DMS 273 treated with DMSO at 0.1 percent for 48 hours (cell line): ENCODE results near the gene USP47.
A peak's percentile ranks its signal among the peaks of the same experiment; 100 is the strongest.

Experiments used
- DNase-seq: peaks from one replicate; lab custom pipeline; 2025; lab: John Stamatoyannopoulos, UW

The USP47 gene

DNA sequence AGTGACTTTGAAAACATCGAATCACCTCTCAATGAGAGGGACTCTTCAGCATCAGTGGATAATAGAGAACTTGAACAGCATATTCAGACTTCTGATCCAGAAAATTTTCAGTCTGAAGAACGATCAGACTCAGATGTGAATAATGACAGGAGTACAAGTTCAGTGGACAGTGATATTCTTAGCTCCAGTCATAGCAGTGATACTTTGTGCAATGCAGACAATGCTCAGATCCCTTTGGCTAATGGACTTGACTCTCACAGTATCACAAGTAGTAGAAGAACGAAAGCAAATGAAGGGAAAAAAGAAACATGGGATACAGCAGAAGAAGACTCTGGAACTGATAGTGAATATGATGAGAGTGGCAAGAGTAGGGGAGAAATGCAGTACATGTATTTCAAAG, 100.9 kb downstream of the USP47 start:
- DNase-seq: no peak

DNA sequence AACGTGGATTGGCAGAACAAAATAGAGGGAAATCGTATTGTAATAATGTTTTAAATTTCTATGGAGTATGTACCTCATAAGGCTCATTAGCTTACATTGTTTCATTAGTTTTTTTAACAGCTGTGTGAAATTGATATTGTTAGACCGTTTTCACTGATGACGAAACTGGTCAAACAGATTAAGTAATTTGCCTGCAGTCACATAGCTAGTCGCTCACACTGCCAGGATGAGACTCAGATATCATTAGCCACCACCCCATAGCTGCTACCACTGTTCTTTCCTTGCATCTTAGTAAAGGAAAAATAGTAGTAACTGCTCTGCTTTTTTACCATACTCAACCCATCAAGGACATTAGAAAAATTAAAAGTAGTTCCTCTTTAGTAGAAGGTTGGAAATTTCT, 102.7 kb downstream of the USP47 start:
- DNase-seq: no peak

DNA sequence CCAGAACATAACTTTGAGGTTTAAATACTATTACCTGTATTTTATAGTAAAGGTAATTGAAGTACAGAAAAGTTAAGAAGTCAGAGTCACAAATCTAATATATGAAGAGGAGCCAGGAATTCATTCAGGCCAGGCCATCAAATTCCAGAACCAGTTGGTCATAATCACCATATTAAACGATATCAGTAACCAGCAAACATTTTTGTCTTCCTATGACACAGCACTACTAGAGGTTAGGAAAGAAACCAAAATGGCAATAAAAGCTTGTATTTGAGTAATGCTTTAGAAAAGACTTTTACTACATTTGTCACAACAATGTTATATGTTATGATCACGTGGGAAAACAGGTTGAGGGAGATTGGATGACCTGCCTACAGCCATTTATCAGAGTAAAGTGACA, 104.4 kb downstream of the USP47 start:
- DNase-seq: no peak

DNA sequence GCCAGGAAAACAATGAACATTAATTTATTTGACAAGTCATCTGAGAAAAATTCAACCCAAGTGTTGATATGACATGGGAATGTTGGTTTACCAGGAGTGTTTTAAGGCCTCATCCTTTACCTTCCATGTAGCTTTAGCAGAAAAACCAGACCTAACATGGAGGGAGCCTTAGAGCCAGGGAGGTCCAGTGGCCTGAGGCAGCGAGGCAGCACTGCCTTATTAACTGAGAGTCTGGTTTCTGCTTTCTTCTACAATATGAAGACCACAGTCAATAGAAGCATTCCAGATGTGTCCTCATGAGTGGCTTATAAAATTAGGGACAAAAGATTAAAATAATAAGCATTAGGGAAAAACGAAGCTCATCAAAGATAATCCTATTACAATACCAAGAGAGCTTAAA, 105.1 kb downstream of the USP47 start:
- DNase-seq: no peak

DNA sequence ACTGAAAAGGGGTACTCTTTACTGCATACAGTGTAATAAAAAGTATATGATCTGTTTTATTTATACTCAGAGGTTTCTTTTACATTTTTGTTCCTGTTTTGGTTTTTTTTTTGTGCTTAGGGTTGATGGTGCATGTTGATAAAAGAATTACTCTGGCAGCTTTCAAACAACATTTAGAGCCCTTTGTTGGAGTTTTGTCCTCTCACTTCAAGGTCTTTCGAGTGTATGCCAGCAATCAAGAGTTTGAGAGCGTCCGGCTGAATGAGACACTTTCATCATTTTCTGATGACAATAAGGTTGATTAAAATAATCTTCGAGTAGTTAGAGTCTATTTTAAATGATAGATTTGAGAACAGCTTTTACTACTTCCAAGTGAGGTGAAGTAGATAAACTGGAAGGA, 106.1 kb downstream of the USP47 start:
- DNase-seq: no peak

DNA sequence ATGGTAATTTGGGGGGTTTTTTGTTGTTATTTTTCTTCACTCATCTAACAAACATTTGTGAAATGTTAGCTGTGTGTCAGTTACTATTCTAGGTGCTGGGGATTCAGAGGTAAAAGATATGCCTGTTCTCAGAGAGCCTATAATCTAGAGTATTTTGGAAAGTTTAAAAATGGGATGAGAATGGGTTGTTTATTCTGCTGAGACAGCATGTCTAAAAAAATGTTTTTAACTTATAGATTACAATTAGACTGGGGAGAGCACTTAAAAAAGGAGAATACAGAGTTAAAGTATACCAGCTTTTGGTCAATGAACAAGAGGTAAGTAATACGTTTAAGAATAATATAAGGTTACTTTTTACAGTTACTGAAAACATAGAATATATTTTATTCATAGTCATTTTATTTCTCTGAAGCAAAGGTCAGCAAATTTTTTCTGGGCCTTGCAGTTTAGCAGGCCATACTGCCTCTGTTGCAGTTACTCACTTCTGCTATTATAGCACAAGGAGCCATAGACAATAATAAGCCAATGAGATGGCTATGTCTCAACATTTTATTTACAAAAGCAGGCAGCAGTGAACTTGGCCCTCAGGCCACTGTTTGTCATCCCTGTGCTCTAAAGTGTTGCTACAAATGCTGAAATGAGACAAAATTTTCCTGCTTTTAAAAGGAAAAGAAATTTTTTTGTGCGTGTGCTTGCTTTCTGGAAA, 106.6 kb downstream of the USP47 start:
- no peak for DNase-seq

DNA sequence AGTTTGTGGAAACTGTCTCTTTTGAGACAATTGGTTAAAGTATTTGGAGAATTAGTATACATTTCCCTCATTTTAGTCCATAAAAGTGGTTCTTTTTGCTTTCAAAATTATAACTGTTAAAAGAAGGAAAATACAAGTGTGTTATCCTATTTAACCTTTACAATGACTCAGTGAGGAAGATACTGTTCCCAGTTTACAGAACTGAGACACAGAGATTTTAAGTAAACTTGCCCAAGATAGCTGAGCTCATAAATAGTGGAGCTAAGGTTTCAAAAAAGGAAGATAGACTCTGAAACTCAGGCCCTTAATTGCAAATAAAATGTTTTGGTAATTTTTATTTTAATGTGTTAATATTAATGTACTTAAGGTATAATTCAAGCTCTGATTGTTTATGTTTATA, 107.7 kb downstream of the USP47 start:
- no peak for DNase-seq

DNA sequence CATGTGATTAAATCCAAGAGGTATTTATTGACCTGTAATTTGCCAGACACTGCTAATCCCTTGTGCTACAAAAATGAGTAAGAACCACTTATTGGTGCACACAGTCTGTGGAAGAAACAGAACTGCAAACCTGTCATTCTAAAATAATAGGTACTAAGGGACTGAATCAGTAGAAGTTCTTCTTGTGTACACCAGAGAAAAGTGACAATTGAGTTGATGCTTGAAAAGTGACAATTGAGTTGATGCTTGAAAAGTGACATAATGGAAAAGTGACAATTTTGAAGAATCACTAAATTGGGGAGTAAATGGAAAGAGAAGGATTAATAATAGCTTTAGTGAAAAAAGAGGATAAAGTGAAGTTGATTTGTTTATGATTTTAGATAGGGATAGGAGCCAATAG, 110.3 kb downstream of the USP47 start:
- DNase-seq: no peak

DNA sequence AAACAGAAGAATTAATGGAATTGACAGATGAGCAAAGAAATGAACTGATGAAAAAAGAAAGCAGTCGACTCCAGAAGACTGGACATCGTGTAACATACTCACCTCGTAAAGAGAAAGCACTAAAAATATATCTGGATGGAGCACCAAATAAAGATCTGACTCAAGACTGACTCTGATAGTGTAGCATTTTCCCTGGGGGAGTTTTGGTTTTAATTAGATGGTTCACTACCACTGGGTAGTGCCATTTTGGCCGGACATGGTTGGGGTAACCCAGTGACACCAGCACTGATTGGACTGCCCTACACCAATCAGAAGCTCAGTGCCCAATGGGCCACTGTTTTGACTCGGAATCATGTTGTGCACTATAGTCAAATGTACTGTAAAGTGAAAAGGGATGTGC, 114.2 kb downstream of the USP47 start:
- DNase-seq: no peak

DNA sequence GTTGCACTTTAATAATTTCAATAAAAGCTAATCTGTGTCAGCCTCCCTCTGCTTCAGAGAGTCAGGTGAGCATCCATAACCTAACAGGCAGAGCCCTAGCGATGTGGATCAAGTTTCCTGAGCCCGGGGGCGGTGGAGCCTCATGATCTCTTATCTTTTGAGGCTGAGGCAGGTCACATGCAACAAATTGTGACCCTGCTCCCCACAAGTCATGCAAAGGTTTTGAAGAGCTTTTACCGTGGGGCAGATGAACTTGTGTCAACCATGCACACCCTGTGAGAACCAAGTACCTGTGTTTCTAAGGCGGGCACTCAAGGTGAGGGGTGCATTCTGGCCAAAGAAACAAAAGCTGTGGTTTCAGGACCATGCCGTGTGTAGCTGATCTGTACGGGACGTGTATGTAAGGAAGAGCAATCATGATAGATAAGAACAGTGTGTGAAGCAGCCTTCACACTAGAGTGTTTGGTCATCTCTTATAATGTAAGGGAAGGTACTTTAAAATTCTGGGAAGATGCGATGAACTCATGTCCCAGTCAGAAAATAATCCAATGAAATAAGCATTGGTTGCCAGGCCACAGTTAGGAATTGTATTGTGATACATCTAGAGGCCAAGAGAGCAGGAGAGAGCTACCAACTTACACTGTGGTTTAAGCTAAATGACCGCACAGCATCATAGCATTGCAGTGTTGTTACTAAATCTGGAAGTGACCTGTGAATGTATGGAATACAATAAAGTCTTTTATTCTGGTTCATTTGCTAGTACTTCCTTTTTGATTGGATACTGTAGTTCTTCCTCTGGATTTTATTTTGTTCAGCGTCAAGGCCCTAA, 116.8 kb downstream of the USP47 start:
- no peak for DNase-seq

DNA sequence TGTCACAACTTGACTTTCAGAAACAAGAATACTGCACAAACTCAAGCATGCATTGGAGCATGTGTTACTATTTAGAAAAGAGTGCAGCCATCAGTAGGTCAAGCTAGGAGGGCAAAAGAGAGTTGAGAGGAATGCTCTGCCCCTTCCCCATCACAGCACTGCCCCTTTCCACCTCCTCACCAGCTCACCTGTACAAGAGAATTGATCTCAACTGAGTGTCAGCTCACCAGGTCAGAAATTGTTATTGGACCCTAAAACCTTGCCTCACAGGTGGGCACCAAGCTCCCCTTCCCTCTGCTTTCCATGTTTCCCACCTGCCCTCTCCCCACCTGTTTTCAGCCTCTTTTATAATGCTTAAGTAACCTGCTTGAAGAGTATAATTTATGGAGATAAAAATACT, 117.8 kb downstream of the USP47 start:
- DNase-seq: no peak

DNA sequence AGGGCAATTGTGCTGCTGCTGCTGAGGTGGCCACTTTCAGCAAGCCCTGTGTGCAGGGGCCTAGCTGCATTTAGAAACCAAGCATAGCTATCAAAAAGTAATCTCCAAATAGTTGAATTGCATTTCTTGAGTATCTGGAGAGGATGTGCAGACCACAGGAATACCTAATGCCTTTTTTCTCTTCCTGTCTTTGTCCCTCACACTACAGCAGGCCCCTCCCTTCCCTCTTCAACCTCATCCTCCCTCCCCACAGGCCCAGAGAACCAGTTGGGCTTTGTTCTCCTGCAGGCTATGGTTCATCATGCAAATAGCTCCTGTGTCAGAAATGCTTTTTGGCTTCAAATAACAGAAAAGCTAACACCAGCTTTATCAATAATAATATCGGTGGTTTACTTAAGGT, 118.9 kb downstream of the USP47 start:
- DNase-seq: no peak

DNA sequence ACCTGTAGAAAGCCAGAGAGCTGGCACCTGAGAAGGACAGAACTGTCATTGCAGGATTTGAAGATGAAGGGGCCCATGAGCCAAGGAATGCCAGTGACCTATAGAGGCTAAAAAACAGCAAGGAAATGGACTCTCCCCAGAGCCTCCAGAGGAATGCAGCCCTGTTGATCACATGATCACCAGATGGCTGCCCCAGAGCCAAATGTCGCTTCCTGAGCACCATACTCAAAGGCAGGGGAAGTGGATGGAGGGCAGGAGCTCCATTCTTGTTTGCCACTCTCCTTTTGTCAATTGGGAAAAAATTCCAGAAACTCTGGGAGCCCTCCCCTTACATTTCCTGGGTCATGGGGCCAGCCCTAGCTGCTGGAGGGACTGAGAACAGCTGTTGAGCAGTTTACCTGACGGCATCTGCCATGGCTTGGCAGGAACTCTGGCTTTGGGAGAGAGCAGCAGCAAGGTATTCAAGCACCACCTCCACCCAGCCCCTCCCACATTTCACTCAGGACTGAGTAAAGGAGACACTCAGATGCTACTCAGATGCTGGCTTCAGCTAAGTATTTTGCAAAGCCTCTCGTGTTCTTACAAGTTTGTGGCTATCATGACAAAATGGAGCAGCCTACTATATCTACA, 119.7 kb downstream of the USP47 start:
- DNase-seq: no peak

DNA sequence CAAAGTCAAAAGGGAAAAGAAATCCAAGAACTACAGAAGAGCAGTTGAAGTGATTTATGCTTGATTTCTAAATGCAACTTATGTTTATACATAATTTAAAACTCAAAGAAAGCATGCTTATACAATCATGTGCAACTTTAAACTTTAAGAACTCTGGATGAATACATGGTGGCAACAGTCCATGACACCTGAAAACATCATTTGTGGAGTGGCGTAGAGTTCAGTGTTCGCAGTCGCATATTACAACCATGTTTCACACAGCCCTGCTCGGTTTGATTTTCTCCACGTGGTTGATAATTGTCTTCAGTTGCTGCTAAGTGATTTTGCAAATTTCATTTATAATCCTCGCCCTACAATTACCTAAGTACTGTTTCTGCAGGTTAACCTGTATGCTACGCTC, 121.3 kb downstream of the USP47 start:
- DNase-seq: no peak

DNA sequence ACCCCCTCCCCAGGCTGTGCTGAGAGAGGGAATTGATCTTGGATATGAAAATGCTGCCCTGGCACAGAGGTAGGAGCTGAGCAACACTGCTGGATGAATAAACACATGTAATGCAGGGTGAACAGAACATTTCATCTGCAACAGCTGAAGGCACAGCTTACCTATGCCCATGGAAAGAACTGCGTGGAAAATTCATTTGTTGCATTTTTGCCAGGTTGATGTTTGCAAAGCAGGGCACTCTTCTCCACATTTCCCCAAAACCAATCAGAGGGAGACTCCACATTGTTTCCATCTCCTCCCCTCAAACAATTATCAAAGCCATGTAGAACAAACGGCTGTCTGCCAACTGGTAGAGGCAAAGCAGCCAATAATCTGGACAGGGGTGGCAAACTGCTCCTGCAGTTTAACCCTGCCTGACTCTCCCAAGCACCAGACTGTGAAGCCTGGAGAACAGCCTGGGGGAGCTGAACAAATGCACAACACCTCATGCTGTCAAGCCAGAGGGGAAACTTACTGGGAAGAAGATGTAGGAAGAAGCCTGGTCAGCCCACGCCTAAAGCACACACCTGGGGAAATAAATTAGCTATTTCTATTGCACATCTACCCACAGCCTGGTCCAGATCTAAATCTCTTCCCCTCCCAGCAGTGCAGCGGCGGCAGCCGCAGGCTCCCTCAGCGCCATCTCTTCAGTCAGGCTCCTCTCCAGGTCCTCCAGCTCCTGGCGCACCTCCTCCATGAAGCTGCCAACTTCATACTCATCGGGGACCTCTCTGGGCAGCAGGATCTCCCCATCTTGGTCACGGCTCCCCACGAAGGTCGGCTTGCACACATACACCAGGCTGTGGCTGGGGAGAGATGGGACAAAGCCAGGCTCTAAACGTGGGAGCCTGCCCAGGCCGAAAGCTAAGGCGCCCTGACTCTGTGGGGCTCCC, 122.3 kb downstream of the USP47 start:
- no peak for DNase-seq

DNA sequence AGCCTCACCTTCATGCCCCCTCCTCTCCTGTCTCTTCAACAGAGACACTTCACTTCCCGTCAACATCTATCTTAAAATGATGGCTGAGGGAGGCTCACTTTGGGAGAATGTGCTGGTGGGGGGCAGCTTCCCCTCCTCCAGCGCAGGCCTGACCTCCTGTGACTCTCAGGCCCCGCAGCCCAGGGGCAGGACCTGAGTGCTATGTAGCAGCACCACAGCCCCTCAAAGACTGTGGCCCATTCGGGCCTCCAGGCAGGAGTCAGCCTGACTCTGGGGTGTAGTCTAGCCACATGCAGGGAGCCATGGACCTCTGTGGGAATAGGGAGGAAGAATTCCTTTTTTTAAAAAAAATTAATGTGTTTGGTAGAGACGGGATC, 123.0 kb downstream of the USP47 start:
- no peak for DNase-seq

DNA sequence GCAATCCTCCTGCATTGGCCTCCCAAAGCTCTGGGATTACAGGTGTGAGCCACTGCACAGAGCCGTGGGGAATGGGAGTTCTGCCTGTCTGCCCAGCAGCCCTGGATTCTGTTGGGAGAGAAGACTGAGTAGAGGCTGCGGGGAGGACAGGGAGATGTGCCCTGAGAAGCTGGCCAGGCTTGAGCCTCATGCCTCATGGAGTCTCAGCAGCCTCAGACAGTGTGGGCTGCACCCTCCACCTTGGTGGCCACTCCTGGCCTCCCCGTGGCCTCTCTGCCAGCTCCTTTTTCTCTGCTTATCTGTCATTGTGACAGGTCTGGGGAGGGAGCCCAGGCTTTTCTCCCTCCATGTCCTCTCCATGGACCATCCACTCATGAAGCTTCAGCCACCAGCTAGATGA, 123.4 kb downstream of the USP47 start:
- no peak for DNase-seq

DNA sequence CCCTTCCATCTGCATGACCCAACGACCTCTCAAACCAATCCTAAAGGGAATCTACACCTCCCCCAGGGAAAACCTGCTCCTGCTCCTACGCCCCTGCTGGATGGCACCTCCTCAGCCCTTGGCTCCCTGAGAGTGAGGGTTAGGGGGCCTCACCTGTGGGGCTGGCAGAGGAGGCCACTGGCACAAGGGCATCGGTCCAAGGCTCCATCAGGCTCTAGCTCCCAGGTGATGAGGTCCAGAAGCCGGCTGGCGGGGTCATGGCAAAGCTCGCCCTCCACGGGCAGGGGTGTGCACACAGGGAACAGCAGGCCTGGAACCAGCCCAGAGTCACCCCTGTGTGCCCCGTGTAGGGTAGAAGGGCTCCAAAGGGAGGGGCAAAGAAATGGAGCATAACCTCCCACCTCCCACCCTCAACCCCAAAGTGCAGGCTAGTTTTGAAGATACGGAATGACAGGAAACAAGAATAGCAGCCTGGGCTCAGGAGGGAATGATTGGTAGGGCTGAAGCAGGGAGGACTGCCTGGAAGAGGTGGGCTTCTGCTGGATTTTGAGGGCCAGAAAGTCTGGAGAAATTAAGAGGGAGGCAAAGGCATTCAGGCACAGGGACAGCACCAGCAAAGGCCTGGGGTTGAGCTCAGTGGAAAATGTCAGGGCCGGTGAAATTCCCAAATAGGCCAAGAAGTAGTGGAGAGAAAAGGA, 124.0 kb downstream of the USP47 start:
- DNase-seq: no peak

DNA sequence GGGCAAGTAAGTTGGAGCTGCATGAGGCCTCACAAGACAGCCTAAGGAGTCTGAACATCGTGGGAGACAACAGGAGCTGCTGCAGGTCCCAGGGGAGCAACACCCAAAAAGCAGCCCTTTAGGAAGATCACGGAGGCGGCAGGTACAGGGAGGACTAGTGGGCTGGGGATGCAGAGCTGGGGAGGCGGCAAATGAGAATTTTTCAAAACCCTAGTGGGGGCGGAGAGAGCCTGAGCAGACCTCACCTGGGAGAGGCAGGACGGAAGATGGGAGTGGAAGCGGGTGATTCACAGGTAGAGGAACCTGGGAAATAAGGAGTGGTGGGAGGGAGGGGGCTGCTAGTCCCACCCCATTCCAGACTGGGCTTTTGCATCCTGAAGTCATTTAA, 124.6 kb downstream of the USP47 start:
- DNase-seq: no peak

DNA sequence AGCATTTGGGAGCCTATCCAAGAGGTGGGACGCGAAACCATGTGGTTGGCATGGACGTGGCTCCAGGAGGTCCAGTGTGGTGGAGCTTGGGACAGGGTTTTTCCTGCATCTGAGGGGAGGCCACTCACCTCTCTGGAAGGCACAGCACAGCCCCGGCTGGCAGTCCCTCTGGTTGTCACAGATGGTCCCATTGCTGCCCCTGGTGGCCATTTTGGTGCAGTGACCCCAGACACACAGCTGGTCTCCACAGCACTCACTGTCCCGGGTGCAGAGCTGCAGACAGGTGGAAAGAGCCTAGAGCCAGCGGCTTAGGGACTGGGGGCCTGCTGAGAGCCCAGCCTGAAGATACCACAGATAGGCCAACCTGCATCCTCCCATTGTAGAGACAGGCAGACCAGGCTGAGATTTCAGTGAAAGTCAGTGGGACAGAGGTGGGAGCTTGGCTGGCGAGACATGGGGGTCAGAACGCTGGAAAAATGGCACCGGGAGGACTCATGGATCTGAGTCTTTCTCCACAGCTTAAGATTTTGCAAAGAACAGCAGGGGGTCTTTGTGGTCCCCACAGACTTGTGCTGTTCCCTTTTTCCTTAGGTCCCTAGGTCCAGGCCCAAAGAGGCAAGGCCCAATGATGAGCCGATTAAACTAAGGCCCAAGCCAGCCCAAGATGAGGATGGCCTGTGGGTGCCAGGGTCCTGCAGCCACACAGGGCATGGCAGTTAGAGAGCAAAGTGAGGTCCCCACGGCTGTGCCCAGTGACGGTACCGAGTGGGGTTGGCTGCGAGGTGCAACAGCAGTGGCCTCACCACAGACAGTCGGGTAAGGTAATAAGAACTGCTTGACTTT, 125.3 kb downstream of the USP47 start:
- DNase-seq: peak; percentile 21
